ENCODE results near the gene IKZF1.

GRCh38 chr7:50314836-50315592 is 10.5 kb downstream of the IKZF1 start:
- TF ChIP-seq CTCF (IDR thresholded peaks at IDR 0.05; ENCODE audit: borderline replicate concordance, extremely low read depth, low read length, poor library complexity, severe bottlenecking) (no peak), EZH2 (IDR thresholded peaks at IDR 0.05; ENCODE audit: borderline replicate concordance, low read depth, low read length, severe bottlenecking) (no peak)

All from DND-41 (cell line).